K562 (cell line): Measurements from ENCODE around the gene TSEN34. TPM values are rescaled to one million over a fixed set of nuclear protein-coding genes. Genes with fewer than 3 reads are reported as not detected.
A peak's percentile ranks its signal among the peaks of the same experiment; 100 is the strongest.

Experiments used
- ATAC-seq: fragments of 200-7000 bp; cut with Tn5 transposase; 3 replicates; pipeline ENCODE4 v1.9.1; 2020; ENCODE audit warnings: moderate library complexity
- BruUV-seq: library from RNA; stranded (reverse); fragments of 400-500 nt; replicated peaks from 2 replicates; lab custom pipeline; 2021; lab: Mats Ljungman, UMichigan
- CTCF ChIA-PET: fragments of 300-600 bp; formaldehyde crosslinking; extraction: SDS; loops from one replicate; lab custom pipeline; 2021; ENCODE audit warnings: low intra/inter-chr PET ratio; lab: Yijun Ruan, JAX
- POLR2A ChIA-PET: fragments of 300-600, 350-650 bp; sonication (Branson Sonifier 250); formaldehyde crosslinking; extraction: SDS; loops from one replicate; lab custom pipeline; 2021; ENCODE audit warnings: antibody characterized with exemption, inconsistent platforms; lab: Yijun Ruan, JAX
- DNase-seq, 4 experiments: peaks; one replicate each; pipeline versions ENCODE4 v3.0.0 to v3.0.0-alpha.2; 2011 to 2018; ENCODE audit warnings: low spot score in 3 of 4, mixed read lengths in 3 of 4; ENCODE audit errors: extremely low read depth in 1 of 4
- FAIRE-seq: peaks from 2 replicates; lab custom pipeline; 2011; peaks lifted over from hg19 to GRCh38; lab: Jason Lieb, UNC
- H2AFZ ChIP-seq: 2 replicates; pipeline ENCODE4 v1.6.0; 2011; ENCODE audit warnings: low read depth, low read length, control low read depth, inconsistent platforms
- H3K27ac ChIP-seq: fragments of 200-600 bp; 3 replicates; pipeline ENCODE4 v1.8.0; 2011; ENCODE audit warnings: low read depth, mild to moderate bottlenecking, control low read depth, inconsistent platforms, low read length, moderate library complexity, mixed read lengths; ENCODE audit errors: extremely low read depth
- H3K27me3 ChIP-seq, 2 experiments: fragments of 300-600 bp in 1 of 2; 2 replicates in 1 of 2; 3 replicates in 1 of 2; pipeline versions ENCODE4 v1.6.0 to v1.8.0; 2011; ENCODE audit warnings: inconsistent platforms in 2 of 2, low read length in 2 of 2, mild to moderate bottlenecking in 1 of 2, mixed read lengths in 1 of 2, moderate library complexity in 1 of 2; ENCODE audit not compliant: control insufficient read depth in 2 of 2, insufficient read depth in 2 of 2
- H3K36me3 ChIP-seq: fragments of 300-600 bp; 3 replicates; pipeline ENCODE4 v1.8.0; 2011; ENCODE audit warnings: mild to moderate bottlenecking, low read length, inconsistent platforms; ENCODE audit not compliant: control insufficient read depth, insufficient read depth
- H3K4me1 ChIP-seq, 2 experiments: fragments of 200-600 bp in 1 of 2; replicated peaks in 1 of 2; 2 replicates in 1 of 2; 3 replicates in 1 of 2; pipeline versions ENCODE4 v1.5.1 to v1.8.0; 2011; ENCODE audit warnings: inconsistent platforms in 2 of 2, low read length in 2 of 2, mild to moderate bottlenecking in 1 of 2, mixed read lengths in 1 of 2, moderate library complexity in 1 of 2; ENCODE audit not compliant: control insufficient read depth in 2 of 2, insufficient read depth in 2 of 2
- H3K4me2 ChIP-seq: 2 replicates; pipeline ENCODE4 v1.6.1; 2011; ENCODE audit warnings: low read length, control low read depth, inconsistent platforms, mixed read lengths; ENCODE audit not compliant: insufficient read depth
- H3K4me3 ChIP-seq: fragments of 200-600 bp; sonication (generic), shearing (Covaris generic); 2 replicates; pipeline ENCODE4 v1.5.1; 2016; ENCODE audit warnings: control low read depth, inconsistent platforms
- H3K79me2 ChIP-seq: fragments of 200-600 bp; 3 replicates; pipeline ENCODE4 v1.8.0; 2011; ENCODE audit warnings: low read length, inconsistent platforms; ENCODE audit not compliant: control insufficient read depth, insufficient read depth
- H3K9ac ChIP-seq, 2 experiments: 2 replicates each; pipeline versions ENCODE4 v1.6.0 to v1.6.1; 2011; ENCODE audit warnings: low read depth in 2 of 2, low read length in 2 of 2, control low read depth in 1 of 2, inconsistent platforms in 1 of 2, mild to moderate bottlenecking in 1 of 2, mixed read lengths in 1 of 2; ENCODE audit not compliant: insufficient read depth in 1 of 2
- H3K9me1 ChIP-seq: one replicate; pipeline ENCODE4 v1.6.0; 2011; ENCODE audit warnings: inconsistent platforms, mild to moderate bottlenecking, low read length, moderate library complexity; ENCODE audit not compliant: control insufficient read depth, insufficient read depth
- H3K9me3 ChIP-seq: replicated peaks from 2 replicates; pipeline ENCODE4 v1.5.1; 2011; ENCODE audit warnings: low read depth, low read length, inconsistent platforms; ENCODE audit not compliant: control insufficient read depth, insufficient read depth
- H4K20me1 ChIP-seq: replicated peaks from 2 replicates; pipeline ENCODE4 v1.6.1; 2011; ENCODE audit warnings: low read length, inconsistent platforms, mixed read lengths; ENCODE audit not compliant: control insufficient read depth, insufficient read depth
- HMGN3 ChIP-seq: IDR thresholded peaks from 2 replicates; pipeline ENCODE4 v1.6.1; 2011; ENCODE audit warnings: borderline replicate concordance, low read depth, mild to moderate bottlenecking, mixed read lengths, low read length; ENCODE audit not compliant: insufficient read length; ENCODE audit errors: extremely low read depth
- PHB ChIP-seq: fragments of 250-450 bp; sonication (Bioruptor Pico); IDR thresholded peaks from 2 replicates; pipeline ENCODE4 v1.5.0; 2021
- POLR2B ChIP-seq: fragments of 450-650 bp; IDR thresholded peaks from 2 replicates; pipeline ENCODE4 v1.6.1; 2018; ENCODE audit warnings: low read depth; ENCODE audit not compliant: partially characterized antibody
- POLR2G ChIP-seq: fragments of 200-400 bp; formaldehyde crosslinking; IDR thresholded peaks from 2 replicates; pipeline ENCODE4 v1.6.1; 2017; ENCODE audit warnings: low read depth, mild to moderate bottlenecking, antibody characterized with exemption, low read length, moderate library complexity
- WGBS: fragments of 100-300 bp; shearing (Covaris generic); methylation state at CpG from one replicate; pipeline ENCODE4 v1.1.6; 2016; ENCODE audit warnings: low coverage, mixed read lengths; ENCODE audit not compliant: insufficient coverage; ENCODE audit errors: missing lambda C conversion rate; 5-methylcytosine and 5-hydroxymethylcytosine counted together
- in situ Hi-C: fragments of 300-500 bp; cut with MboI; formaldehyde crosslinking; loops from 4 replicates; pipeline ENCODE4 v1.15.0; 2018; ENCODE audit warnings: inconsistent platforms, mixed read lengths
- intact Hi-C: fragments of 100-400 bp; cut with micrococcal nuclease; formaldehyde crosslinking; loops from 2 replicates; pipeline ENCODE4 v1.14.2; 2022
- polyA plus RNA-seq, 8 experiments: library from polyadenylated mRNA; depleted of rRNA in 4 of 8; stranded (reverse) in 5 of 8; unstranded in 3 of 8; fragments of >200 nt; fragmentation: Nextera tagmentation in 2 of 8; fragmentation: Illumina TruSeq in 1 of 8; extraction: Ambion mirVana in 2 of 8; extraction: Trizol in 1 of 8; gene quantifications; 2 replicates each; pipeline versions ENCODE4 v1.2.1 to v1.2.3, GENCODE V29; 2011 to 2014; ENCODE audit warnings: inconsistent platforms in 1 of 8, missing spikeins in 1 of 8
- total RNA-seq, 7 experiments: library from RNA; depleted of rRNA in 6 of 7; stranded (reverse); fragments of >200 nt in 6 of 7; fragmentation: Illumina TruSeq in 2 of 7; extraction: Trizol in 2 of 7; gene quantifications; 2 replicates each; pipeline versions ENCODE4 v1.2.1 to v1.2.3, GENCODE V29; 2011 to 2021; ENCODE audit warnings: low replicate concordance in 1 of 7

The TSEN34 gene
- total and polyA plus RNA-seq, 9 of the 15 experiments (the other 6 are each of a cell fraction or from before 2014, with no cell fraction given): 3.1 to 57.6 (median 29.5) TPM

GRCh38 chr19:54151362-54152035, 39.6 kb upstream of the TSEN34 start:
- H2AFZ ChIP-seq: no peak overlapping the region
- FAIRE-seq: no peak
- TF ChIP-seq POLR2B (peak; percentile 4), HMGN3 (no peak)
- H3K36me3 ChIP-seq: peaks cover 95% of the 10 kb centered on the region
- intact Hi-C loops (no loop called here), in situ Hi-C loops (no loop called here)
- BruUV-seq: no TSS peak
- ATAC-seq: no peak
- WGBS: 87% methylated on average over 23 of the region's 23 CpGs
- H3K9me3 ChIP-seq: no peaks in the 10 kb centered on the region
- H3K9me1 ChIP-seq: no peaks in the 10 kb centered on the region
- H3K9ac ChIP-seq: no peak overlapping the region
- POLR2A ChIA-PET: interaction anchor here (0.6 to 1.5 kb wide), 6 partner anchors 8 to 1302 kb away, joined by 3 to 5 read pairs (median 4); partner anchors contain the start of genes CNOT3 and LENG1
- no peak overlapping the region for H3K4me2 ChIP-seq
- H3K27me3 ChIP-seq: no peaks in the 10 kb centered on the region
- CTCF ChIA-PET: no interaction called here
- H3K4me1 ChIP-seq: peaks cover 0 to 4% of the 10 kb centered on the region in 2 experiments; a peak in 1 of 5 replicates
- no peak overlapping the region for H3K4me3 ChIP-seq
- H3K27ac ChIP-seq: no peak overlapping the region
- H3K79me2 ChIP-seq: no peaks in the 10 kb centered on the region
- DNase-seq: no peak
- H4K20me1 ChIP-seq: no peaks in the 10 kb centered on the region; the same call in 1 of the 2 replicates

DNA sequence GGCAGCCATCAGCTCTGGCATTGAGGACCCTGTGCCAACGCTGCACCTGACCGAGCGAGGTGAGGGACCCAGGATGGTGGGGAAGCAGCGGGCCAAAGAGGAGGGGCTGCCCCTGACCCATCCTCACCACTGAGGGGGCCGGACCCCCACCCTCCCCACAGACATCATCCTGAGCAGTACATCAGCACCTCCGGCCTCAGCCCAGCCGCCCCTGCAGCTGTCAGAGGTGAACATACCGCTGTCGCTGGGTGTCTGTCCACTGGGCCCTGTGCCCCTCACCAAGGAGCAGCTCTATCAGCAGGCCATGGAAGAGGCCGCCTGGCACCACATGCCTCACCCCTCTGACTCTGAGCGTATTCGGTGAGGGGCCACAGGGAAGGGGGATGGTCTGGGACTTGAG, 38.8 kb upstream of the TSEN34 start:
- no peak overlapping the region for H2AFZ ChIP-seq
- H3K4me2 ChIP-seq: no peak overlapping the region
- H3K4me1 ChIP-seq: peaks cover 0 to 8% of the 10 kb centered on the region in 2 experiments; a peak in 1 of 5 replicates
- H3K9me1 ChIP-seq: no peaks in the 10 kb centered on the region
- no peak overlapping the region for H3K4me3 ChIP-seq
- 97% methylated on average over 8 of the region's 12 CpGs for WGBS
- DNase-seq (no peak), ATAC-seq (no peak), FAIRE-seq (no peak)
- no peaks in the 10 kb centered on the region for H3K79me2 ChIP-seq
- ChIA-PET CTCF (no interaction called here), POLR2A (interaction anchor here (0.7 to 1.5 kb wide), 3 partner anchors 13 to 19 kb away, joined by 4 to 5 read pairs (median 4); partner anchors contain the start of gene CNOT3)
- in situ Hi-C loops: no loop called here
- H3K27ac ChIP-seq: no peak overlapping the region
- no peaks in the 10 kb centered on the region for H3K27me3 ChIP-seq
- no peaks in the 10 kb centered on the region; the same call in 1 of the 2 replicates for H4K20me1 ChIP-seq
- peaks cover 95% of the 10 kb centered on the region for H3K36me3 ChIP-seq
- no TSS peak for BruUV-seq
- intact Hi-C loops: no loop called here
- H3K9ac ChIP-seq: no peak overlapping the region
- TF ChIP-seq PHB (CRISPR knock-in tag) (no peak), POLR2G (peak; percentile 63)
- no peaks in the 10 kb centered on the region for H3K9me3 ChIP-seq
